T-helper 1 cell treated with Interleukin-12 subunit alpha and Interleukin-12 subunit beta and Interleukin-4 antibody, amounts not matched to agents 30 ng/mL and 1 ng/mL, for 36 hours (primary cell): ENCODE results near the gene GAPVD1. TPM values are rescaled to one million over a fixed set of nuclear protein-coding genes. Genes with fewer than 3 reads are reported as not detected.
"Not testable (repeated sequence)": the region's sequence is repeated elsewhere in the genome, so short reads cannot be mapped to it uniquely, and the experiment has no call there.

ENCODE experiments used
- intact Hi-C: fragments of 100-400 bp; cut with micrococcal nuclease; formaldehyde crosslinking; loops from one replicate; pipeline ENCODE4 v1.15.1; 2024
- total RNA-seq: library from RNA; stranded (reverse); gene quantifications from 2 replicates; pipeline ENCODE4 v1.2.3, GENCODE V29; 2022

GAPVD1 gene
- total RNA-seq, result 57.8 and 60.0 TPM in 2 replicates

GRCh38 chr9:125261501-125262293 is at the start of gene GAPVD1:
GAPVD1 (plus strand) TSS chr9:125261826; CDS start chr9:125298922, 37,096 bp downstream.
- intact Hi-C loops, result loop anchor here (1.0 to 5.0 kb wide), 9 partner anchors 20 to 1461 kb away; partner anchors contain the start of genes GOLGA1, HSPA5, PPP6C and RABEPK

GRCh38 chr9:125214186-125214585 is 47.4 kb upstream of the GAPVD1 start:
- intact Hi-C loops, result no loop called here

- intact Hi-C loops, result no loop called here
Measured at GRCh38 chr9:125218621-125219020, 43.0 kb upstream of the GAPVD1 start.

GRCh38 chr9:125224858-125225257 is 36.8 kb upstream of the GAPVD1 start:
- intact Hi-C loops, result not testable (repeated sequence)

GRCh38 chr9:125227761-125228160 is 33.9 kb upstream of the GAPVD1 start:
- intact Hi-C loops, result no loop called here

GRCh38 chr9:125233678-125234077 is 27.9 kb upstream of the GAPVD1 start:
- intact Hi-C loops, result no loop called here

- intact Hi-C loops, result not testable (repeated sequence)
Measured at GRCh38 chr9:125234099-125234498, 27.5 kb upstream of the GAPVD1 start.

- intact Hi-C loops, result no loop called here
Measured at GRCh38 chr9:125235804-125236519, 25.7 kb upstream of the GAPVD1 start.

- intact Hi-C loops, result not testable (repeated sequence)
Measured at GRCh38 chr9:125236520-125237159, 25.0 kb upstream of the GAPVD1 start.

GRCh38 chr9:125238127-125238914 is 23.3 kb upstream of the GAPVD1 start:
- intact Hi-C loops, result no loop called here

GRCh38 chr9:125238915-125239446 is 22.6 kb upstream of the GAPVD1 start:
- intact Hi-C loops, result no loop called here

- intact Hi-C loops, result loop anchor here (2.0 to 5.0 kb wide), 5 partner anchors 92 to 1482 kb away; partner anchors contain the start of gene PBX3
Measured at GRCh38 chr9:125239631-125240597, 21.7 kb upstream of the GAPVD1 start.

GRCh38 chr9:125240649-125240999 is 21.0 kb upstream of the GAPVD1 start:
- intact Hi-C loops, result loop anchor here (2.0 to 5.0 kb wide), 5 partner anchors 92 to 1482 kb away; partner anchors contain the start of gene PBX3

GRCh38 chr9:125241000-125241862 is 20.4 kb upstream of the GAPVD1 start, which contains the start of gene HSPA5:
HSPA5 (minus strand) TSS chr9:125241343; CDS start chr9:125241126, 217 bp downstream.
- intact Hi-C loops, result loop anchor here (1.0 to 5.0 kb wide), 13 partner anchors 20 to 1564 kb away; partner anchors contain the start of genes ARPC5L, GAPVD1, GOLGA1 and NR6A1

GRCh38 chr9:125241863-125242739 is 19.5 kb upstream of the GAPVD1 start:
- intact Hi-C loops, result loop anchor here (1.0 to 5.0 kb wide), 13 partner anchors 19 to 1563 kb away; partner anchors contain the start of genes ARPC5L, GAPVD1, GOLGA1 and NR6A1

- intact Hi-C loops, result loop anchor here (5.0 kb wide), 4 partner anchors 88 to 1478 kb away; partner anchors contain the start of gene PBX3
Measured at GRCh38 chr9:125243792-125244260, 17.8 kb upstream of the GAPVD1 start.

GRCh38 chr9:125246261-125246667 is 15.4 kb upstream of the GAPVD1 start:
- intact Hi-C loops, result no loop called here
